IPS-18c (cell line): Measurements from ENCODE around the gene BFSP2.

Experiments used
- H3K4me3 ChIP-seq: 2 replicates; pipeline ENCODE4 v1.7.0; 2013; ENCODE audit warnings: low read depth, mild to moderate bottlenecking, low read length, moderate library complexity; ENCODE audit not compliant: insufficient read depth
- H3K9me3 ChIP-seq: one replicate; pipeline ENCODE4 v1.6.1; 2013; ENCODE audit warnings: mild to moderate bottlenecking, low read length, moderate library complexity; ENCODE audit not compliant: control insufficient read depth, insufficient read depth

Gene BFSP2

DNA sequence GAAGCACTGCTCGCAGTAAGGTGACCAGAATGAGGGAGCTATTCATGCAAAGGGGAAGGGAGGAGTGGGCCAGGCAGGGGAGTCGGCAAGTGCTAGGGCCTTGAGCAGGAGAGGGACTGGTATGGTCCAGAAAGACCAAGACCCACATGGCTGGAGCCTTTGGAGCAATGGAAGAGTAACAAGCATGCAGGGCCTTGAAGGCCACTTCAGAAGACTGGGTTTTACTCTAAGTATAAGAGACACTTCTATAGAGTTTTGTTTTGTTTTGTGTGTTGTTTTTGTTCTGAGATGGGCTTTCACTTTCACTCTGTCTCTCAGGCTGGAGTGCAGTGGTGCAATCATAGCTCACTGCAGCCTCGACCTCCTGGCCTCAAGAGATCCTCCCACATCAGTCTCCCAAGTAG is 42.0 kb downstream of the BFSP2 start:
- H3K4me3 ChIP-seq = no peak overlapping the region

DNA sequence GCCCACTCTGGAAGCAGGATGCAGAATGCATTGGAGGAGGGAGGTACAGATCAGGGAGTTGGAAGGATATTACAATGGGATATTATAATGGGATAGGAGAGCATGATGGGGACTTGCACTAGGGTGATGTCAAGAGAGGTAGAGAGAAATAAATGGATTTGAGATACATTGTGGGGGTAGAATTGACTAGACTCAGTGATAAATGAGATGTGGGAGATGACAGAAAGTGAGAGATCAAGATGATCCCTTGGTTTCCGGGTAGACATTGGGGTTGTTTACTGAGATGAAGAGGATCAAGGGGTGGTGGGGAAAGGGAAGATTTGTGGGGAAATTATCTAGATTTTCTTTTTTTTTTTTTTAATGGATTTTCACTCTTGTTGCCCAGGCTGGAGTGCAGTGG is 42.7 kb downstream of the BFSP2 start:
- Histone ChIP-seq H3K4me3 (no peak overlapping the region), H3K9me3 (no peaks in the 10 kb centered on the region)

More for the DNA sequence above, 42.0 kb downstream of the BFSP2 start:
- H3K9me3 ChIP-seq = no peaks in the 10 kb centered on the region

DNA sequence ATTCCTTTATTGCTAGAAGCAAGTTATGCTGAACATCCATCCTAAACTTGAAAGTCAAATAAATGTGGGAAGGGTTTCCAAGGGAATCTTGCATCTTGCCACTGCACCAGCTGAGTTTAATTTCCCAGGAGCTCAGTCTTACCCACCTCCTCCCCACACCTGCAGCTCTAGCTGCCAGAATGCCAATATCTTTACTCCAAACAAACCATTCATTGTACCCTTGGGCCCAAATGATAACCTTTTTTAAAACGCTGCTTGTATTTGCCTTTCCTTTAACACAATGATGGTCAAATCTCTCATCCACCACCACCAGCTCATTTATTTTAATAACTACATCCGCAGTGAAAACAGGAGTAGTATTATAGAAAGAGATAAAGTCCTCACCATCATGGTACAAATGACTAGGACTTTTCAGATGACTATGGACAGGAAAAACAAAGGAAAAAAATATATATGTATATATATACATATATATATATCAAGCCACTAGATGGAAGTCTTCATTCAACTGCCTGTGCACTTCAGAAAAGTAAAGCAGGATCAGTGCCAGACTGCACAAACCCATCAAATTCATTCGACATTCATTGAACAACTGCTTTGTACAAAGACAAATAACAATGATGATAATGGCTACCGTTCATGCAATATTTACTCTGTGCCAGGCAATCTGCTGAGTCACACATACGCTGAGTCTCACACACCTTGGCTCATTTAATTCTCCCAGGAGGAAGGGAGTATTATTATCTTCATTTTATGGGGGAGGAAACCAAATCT is 44.0 kb downstream of the BFSP2 start:
- H3K4me3 ChIP-seq = no peak overlapping the region
- H3K9me3 ChIP-seq = no peaks in the 10 kb centered on the region

DNA sequence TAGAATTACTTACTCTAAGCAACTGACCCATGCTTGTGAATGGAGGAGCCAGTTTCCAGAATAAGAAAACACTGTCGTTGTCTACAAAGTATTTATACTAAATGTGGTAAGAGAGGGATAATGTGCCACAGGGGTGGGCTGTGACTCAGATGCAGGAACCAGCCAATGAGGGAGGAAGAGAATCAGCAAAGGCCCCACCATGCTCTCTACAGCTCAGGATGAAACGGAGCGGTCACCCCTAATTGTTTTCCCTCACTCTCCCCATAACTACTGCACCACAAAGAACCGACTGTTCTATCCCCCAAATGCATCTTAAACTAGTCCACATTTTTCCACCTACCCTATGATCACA is 44.5 kb downstream of the BFSP2 start:
- H3K4me3 ChIP-seq = no peak overlapping the region
- H3K9me3 ChIP-seq = no peaks in the 10 kb centered on the region

DNA sequence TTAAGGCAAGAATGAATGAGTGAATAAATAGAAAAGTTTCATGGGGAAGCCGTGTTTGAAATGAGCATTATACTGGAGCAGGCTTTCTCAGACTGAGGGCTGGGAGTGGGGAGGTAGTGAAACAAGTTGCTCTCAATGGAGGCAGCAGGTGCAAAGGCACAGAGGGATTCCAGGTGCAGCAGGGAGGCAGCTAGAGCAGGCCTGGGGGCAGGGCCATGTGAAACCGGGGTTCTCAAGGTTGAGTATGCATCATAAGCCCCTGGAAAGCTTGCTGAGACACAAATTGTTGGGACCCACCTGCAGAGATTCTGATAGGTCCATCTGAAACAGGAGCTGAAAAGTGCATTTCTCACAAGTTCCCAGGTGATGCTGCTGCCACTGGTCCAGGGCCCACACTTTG is 45.3 kb downstream of the BFSP2 start:
- no peak overlapping the region for H3K4me3 ChIP-seq

DNA sequence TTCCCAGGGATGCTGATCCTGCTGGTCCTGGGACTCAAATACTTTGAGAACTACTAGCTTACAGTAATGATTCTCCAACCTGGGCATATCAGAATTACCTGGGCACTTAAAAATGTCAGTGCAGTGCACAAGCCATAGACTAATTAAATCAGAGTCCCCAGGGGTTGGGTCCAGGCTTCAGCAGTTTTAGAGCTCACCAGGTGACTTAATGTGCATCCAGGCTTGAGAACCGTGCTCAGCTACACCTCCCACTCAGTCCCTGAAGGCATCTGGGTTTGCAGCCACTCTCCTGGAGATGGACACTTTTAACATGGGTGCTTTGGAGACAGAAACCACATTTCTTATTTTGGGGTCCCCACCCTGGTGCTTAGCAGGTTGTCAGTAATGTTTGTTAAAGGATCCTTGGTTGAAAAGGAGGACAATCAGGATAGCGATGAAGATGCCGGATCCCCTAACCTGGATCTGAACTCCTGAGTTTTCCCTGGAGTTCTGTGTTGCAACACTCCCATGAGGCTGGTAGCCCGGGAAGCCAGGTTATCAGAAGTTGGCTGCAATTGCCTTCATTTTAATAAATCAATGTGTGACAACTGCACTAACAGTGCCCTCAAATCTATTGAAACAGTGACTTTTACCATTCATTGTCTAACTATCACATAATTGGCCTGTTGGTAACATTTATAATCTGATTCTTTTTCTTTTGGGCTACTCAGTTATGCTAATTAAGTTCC is 48.1 kb downstream of the BFSP2 start:
- Histone ChIP-seq H3K4me3 (no peak overlapping the region), H3K9me3 (no peaks in the 10 kb centered on the region)

More for the DNA sequence above, 45.3 kb downstream of the BFSP2 start:
- no peaks in the 10 kb centered on the region for H3K9me3 ChIP-seq

DNA sequence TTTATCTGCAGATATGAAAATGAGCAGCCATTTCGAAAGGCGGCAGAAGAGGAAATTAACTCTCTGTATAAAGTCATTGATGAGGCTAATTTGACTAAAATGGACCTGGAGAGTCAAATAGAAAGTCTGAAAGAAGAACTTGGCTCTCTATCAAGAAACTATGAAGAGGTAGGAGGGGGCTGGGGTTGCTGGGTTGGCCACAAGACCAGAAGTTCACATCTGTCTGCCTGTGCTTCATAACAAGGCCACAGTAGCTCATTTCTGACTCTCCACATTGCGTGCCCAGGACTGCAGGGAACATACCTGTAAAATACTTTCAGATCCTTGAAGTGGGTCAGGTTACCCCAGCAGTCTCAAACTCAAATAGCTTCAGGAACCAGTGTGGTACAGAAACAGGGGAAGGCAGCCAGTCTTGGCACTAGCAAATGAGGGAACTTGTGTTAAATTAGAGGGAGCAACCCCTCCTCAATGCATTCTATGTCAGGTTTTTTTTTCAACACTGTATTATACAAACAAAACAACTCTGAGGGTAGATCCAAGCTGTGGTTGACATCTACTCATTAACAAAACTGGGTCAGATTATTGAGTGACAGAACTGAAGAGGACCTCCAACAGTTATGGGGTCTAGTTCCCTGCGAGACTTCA is 48.7 kb downstream of the BFSP2 start:
- Histone ChIP-seq H3K4me3 (no peak overlapping the region), H3K9me3 (no peaks in the 10 kb centered on the region)

DNA sequence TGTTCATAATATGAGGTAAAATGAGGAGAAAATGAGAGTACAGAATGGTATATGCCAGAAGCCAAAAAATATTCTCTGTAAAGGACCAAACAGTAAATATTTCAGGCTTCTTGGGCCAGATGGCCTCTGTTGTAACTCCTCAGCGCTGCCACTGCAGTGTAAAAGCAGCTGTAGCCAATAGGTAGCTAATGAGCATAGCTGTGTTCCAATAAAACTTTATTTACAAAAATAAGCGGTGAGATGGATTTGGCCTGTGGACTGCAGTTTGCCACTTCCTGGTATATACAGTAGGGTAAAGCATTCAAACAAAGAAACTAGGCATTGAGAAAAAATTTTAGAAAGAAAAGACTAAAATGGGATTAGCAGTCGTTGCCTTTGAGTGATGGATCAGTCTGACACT is 51.5 kb downstream of the BFSP2 start:
- Histone ChIP-seq H3K4me3 (no peak overlapping the region), H3K9me3 (no peaks in the 10 kb centered on the region)

DNA sequence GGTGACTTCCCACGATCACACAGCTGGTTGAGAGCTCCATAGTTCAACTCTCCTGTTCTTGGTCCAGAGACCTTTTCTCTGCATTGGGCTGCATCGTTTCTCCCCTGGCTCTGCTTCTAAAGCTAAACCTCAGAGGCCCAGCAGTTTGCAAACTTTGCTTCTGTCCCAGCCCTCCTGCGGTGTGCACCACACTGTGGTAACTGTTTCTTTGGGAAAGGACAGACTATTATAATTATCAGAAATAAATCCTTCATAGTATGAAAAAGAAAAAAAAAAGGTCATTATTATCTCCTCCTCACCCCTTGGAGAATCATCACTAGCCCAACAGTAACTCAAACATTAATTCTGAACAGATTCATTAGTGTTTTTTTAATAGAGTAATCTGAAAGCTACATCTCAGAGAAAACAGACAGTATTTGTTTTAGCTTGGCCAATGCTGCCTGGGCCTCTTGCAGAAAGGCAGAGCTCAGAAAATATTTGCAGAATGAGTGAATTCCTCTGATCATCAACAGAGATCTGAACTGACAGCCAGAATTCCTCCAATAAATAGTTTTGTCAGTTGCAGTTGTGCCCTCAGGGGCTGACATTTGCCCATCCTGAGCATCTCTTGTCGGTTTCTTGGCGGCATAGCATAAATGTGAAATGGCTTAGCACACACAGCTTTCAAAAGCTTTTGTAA is 52.9 kb downstream of the BFSP2 start:
- no peaks in the 10 kb centered on the region for H3K9me3 ChIP-seq
- no peak overlapping the region for H3K4me3 ChIP-seq

DNA sequence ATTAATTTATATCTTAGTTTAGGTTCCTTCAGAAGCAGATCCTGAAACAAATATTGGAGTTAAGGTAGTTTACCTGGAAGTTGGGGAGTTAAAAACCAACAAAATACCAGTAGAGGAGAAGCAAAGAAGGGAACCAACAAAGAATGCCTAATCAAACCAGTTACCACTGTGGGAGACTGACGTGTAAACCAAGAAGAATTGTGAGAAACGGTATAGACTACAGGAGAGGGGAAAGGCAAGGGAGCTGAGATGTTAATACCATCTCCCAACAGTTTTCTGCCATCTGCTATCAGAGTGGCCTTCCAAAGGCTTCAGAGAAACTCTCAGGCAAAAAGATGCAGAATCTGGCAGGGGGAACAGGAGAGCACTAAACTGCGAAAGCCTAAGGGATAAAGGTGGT is 53.5 kb downstream of the BFSP2 start:
- Histone ChIP-seq H3K9me3 (no peaks in the 10 kb centered on the region), H3K4me3 (no peak overlapping the region)

DNA sequence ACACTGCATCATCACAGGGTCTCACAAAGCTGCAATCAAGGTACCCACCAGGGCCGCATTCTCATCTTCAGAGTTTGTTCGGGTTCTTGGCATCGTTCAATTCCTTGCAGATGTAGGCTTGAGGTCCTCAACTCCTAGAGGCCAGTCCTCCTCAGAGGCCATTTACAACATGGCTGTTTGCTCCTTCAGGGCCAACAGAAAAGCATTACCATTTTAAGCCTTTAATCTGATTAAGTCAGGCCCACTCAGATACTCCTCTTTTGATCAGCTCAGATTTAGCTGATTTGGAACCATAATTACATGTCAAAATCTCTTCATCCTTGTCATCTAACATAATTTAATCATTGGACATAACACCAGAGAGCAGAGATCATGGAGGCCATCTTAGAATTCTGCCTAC is 55.4 kb downstream of the BFSP2 start:
- no peaks in the 10 kb centered on the region for H3K9me3 ChIP-seq

DNA sequence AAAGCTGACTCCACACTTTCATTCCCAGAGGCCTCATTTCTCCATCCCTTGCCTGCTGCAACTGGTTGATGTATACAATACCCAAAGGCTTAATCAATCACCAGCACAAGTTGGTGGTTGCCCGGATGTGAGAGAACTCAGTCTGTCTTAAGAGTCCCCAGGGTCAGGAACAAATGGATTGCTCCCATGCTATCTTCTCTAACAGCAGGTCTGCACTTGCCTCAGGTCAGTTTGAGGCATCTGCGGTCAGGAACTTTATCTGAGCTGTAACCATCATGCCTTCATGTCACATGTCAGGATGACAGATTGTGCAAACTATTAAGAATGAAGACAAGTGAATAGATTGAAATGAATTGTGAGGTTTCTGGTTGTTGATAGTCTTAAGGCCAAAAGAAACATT is 56.1 kb downstream of the BFSP2 start:
- Histone ChIP-seq H3K4me3 (no peak overlapping the region), H3K9me3 (no peaks in the 10 kb centered on the region)

More for the DNA sequence above, 55.4 kb downstream of the BFSP2 start:
- no peak overlapping the region for H3K4me3 ChIP-seq

DNA sequence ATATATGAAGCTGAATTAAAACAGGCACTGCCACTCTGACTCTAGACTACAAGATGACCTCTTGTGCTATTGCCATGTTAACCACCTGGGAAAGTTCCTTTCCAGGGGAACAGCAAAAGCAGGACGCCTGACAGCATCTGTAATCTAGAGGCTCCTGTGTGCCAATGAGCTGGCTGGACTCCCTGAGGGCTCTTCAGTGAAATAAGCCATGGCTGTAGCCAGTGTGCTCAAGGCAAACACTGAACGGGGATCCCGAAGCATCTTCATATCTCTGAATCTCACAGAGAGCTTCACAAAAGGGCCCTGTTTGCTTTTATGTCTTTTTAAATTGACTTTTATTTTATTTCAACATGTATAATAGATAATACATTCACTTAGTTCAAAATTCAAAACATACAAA is 57.2 kb downstream of the BFSP2 start:
- Histone ChIP-seq H3K9me3 (no peaks in the 10 kb centered on the region), H3K4me3 (no peak overlapping the region)

DNA sequence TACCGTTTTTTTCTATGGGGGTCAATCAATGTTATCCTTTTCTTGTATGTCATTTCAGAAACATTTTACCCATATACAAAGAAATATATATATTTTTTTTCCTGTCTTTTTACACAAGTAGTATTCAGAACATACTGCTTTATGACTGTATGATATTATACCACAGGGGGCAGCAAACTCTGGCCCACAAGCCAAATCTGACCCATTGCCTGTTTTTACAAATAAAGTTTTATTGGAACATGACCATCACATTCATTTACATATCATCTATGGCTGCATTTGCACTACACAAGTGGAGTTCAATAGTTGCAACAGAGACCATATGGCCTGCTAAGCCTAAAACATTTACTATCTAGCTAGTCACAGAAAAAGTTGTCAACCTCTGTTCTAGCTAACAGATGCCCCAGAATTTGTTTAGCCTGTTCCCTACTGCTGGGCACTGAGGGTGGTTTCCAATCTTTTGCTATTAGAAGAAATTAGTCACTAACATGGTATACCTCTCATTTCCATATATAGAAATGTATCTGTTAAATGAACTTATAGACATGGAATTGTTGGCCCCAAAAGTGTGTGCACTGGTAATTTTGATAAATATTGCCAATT is 57.7 kb downstream of the BFSP2 start:
- H3K4me3 ChIP-seq = no peak overlapping the region

DNA sequence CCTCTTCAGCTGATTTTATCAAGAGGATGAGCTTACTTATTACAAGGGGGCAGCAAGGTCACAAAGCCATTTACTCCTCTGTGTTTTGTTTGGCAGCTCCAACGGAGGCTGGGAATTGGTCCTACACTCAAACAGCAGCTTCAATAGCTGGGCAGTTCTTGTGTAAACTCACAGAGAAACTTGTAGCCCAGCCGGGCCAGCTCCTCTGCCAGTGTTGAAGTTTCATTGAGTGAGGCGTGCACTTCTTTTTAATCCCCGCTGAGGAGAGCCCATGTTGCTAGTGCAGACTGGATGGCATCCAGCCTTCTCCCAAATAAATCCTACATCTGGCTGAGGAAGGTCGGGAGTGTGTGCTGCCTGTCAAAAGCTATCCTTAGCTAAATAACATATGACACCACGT is 59.5 kb downstream of the BFSP2 start:
- H3K9me3 ChIP-seq = no peaks in the 10 kb centered on the region
- H3K4me3 ChIP-seq = no peak overlapping the region

More for the DNA sequence above, 57.7 kb downstream of the BFSP2 start:
- no peaks in the 10 kb centered on the region for H3K9me3 ChIP-seq

DNA sequence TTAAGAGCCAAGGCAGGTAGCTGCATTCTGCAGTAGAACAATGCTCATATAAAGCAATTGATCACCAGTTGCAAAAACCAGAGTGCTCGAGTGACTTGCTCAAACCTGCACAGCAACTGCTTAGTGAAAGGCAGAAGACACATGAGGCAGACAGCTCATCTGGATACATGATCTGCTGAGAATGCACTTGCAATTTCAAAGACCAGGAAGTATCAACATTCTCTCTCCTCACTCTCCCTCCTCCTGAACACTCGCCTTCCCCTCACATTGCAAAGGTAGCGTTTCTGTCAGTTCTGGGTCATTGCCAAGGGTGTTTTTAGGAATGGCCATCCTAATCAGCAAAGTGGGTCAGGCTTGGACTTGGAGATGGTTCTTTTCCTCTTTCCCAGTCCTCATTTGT is 61.0 kb downstream of the BFSP2 start:
- Histone ChIP-seq H3K4me3 (no peak overlapping the region), H3K9me3 (no peaks in the 10 kb centered on the region)

DNA sequence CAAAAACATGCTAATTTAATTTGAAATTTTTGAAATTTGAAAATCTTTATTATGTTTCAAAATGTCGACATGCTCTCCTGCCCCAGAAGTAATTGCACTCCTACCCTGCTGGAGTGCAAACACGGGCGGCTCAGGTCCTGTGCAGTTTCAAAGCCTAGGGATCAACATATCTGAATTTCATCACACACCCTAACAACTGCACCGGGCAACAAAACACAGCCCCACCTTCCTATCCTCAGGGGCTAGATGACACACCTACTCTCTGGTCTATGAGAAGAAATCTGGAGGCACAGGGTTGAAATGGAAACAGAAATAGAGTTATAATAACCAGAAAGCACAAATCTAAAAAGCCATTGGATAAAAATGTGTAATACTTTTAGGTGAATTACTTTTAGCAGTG is 61.4 kb downstream of the BFSP2 start:
- no peak overlapping the region for H3K4me3 ChIP-seq

More for the DNA sequence above, 61.4 kb downstream of the BFSP2 start:
- H3K9me3 ChIP-seq = no peaks in the 10 kb centered on the region
